Posterior vena cava (tissue), 2 donors: Measurements from ENCODE around the gene ARFRP1. TPM values are rescaled to one million over a fixed set of nuclear protein-coding genes. Genes with fewer than 3 reads are reported as not detected.
A peak's percentile ranks its signal among the peaks of the same experiment; 100 is the strongest.
"Not testable (repeated sequence)": the region's sequence is repeated elsewhere in the genome, so short reads cannot be mapped to it uniquely, and the experiment has no call there.

Experiments used
- DNase-seq: peaks from one replicate; pipeline ENCODE4 v3.0.0-alpha.2; 2020; ENCODE audit warnings: low spot score
- intact Hi-C, 2 donors: fragments of 100-400 bp; cut with DNase I; formaldehyde crosslinking; loops; one replicate each; pipeline versions ENCODE4 v1.14.1 to v1.14.2; 2022 to 2023
- total RNA-seq, 2 donors: library from RNA; stranded (reverse); fragmentation: NEBNext Ultra II Directional; extraction: Animal tissue kit (Norgen Biotek cat#: 25700); gene quantifications; one replicate each; pipeline ENCODE4 v1.2.1, GENCODE V29; 2021
- donor health status: DM: yes; HTN: yes; CAD: no.
- donor health status: DM: yes; HTN: yes; CAD: no.

The ARFRP1 gene
- total RNA-seq, 2 donors from 2014 or later: 35.7 to 38.1 TPM

DNA sequence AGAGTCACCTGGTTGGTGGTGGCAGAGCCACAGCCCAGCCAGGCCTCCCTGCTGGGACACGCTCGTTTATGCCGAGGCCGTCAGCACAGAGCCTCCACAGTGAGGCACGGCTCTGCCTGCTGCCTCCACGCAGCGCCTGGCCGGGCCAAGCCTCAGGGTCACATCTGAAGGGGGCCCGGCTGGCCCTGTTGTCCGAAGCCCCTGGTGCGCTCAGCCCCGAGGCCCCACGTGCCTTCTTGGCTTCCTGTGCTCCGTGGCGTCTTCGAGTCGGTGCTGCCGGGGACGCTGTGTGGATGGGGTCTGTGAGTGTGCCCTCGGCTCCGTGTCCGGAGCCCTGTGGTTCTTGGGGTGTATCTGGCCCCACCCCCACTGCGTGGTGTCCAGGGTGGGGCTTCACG lies 21.7 kb downstream of the ARFRP1 start:
- no peak for DNase-seq
- intact Hi-C loops: no loop called here

DNA sequence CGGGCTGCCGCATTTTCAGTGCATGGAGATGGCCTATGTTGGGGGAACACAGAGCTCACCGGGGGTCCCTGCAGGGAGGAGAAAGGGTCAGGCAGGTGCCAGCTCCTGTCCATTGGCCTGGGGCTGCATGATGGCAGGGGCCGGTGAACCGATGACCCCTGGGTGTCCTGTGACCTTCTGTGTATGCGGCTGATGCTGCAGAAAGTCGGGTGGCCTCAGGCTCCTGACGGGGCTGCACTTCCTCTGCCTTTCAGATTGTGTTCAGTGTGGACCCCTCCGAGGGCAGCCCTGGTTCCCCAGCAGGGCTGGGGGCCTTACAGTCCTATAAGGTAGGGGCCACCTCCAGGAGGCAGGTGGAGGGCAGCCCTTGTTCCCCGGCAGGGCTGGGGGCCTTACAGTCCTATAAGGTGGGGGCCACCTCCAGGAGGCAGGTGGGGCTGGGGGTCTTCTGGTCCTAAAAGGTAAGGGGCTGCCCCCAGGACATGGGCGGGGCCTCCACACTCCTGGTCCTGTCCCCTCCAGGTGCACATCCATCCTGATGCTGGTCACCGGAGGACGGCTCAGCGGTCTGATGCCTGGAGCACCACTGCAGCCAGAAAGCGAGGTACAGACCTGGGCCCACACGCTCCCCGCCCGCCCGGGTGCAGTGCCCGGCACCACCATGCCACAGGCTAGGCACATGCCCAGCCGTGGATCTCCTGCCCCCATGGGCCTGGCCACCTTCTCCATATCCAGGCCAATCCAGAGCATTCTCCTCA lies 22.3 kb downstream of the ARFRP1 start:
- no peak for DNase-seq
- intact Hi-C loops: loop anchor here in 1 of 2 donors (1.0 kb wide), 1 partner anchor 49 kb away; no protein-coding TSS in a partner anchor

DNA sequence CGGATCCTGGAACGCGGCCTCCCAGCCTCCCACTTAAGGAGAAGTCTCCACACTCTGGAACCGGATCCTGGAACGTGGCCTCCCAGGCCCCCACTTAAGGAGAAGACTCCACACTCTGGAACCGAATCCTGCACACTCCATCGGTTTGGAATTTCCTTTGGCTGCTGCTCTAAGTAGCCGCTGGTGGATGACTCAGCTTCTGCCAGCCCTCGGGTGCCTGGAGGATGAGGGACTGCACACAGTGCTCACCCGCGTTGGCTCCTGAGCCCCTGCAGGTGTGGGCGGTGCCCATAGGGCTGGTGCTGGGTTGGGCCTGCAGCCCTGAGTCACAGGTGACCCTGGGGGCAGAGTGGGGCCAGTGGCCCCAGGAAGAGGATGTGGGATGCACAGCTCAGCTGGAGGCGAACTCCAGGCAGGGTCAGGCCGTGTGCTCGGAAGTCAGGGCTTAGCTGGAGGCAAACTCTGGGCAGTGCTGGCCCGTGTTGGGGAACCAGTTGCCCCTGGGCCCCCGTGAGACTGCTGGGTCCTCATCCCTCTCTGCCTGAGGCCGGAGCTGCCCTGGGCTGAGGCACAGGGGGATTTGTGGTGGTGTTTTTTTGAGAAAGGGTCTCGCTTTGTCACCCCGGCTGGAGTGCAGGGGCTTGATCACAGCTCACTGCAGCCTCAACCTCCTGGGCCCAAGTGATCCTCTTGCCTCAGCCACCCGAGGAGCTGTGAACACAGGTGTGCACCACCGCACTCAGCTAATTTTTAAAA lies 25.2 kb downstream of the ARFRP1 start:
- intact Hi-C loops: no loop called here
- DNase-seq: peak; percentile 94

DNA sequence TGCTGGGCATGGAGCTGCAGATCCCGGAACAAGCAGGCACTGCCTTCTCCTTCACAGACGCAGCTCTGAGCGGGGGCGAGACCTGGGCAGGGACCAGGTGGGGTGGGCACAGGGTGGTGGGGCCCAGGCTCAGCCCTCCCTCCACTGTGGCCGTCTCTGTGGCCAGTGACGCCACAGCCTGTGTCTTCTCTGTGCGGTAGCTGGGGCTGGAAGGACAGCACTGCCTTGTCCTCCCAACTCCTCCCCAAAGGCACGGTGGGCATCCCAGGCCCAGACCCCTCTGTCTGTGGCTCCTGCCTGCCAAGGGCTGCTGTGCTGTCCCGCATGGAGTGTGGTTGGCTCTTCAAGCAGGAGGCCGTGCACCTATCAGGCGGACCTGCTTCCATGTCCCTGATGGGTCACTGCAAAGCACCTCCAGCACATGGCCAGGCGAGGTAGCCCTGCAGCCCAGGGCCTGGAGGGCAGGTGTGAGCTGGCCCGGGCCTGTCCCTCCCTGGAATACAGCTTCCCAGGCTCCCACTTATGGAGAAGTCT lies 26.1 kb downstream of the ARFRP1 start:
- intact Hi-C loops: no loop called here

DNA sequence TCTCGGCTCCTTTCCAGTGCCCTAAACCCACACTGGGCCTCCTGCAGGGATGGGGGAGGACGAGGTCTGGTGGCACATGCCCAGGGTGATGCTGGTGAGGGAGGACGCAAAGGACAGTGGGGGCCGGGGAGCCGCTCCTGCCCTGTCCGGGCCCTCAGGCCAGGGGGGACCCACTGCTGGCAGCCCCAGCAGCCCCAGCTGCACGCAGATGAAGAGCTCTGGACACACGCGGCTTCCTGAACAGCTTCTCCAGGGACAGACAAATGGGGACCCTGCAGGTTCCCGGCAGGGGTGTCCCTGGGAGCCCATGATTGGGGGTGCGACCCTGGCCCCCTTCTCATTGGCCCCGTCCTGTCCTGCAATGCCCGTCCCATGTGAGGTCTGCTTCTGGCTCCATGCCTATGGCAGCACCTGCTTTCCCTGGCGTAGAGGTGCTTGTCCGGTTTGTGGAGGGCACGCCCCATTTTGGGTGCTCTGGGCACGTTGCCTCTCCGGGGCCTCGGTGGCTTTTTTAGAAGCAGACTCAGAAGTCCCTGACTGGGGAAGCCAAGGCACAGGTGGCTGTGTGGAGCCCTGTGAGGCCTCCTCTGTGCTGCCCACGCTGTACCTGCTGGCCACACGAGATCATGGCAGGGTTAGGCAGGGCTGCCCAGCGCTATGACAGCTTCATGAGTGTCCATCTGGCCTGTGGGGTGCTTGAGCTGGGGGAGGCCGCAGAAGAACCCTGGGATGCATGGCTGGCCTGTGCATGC lies 26.7 kb downstream of the ARFRP1 start:
- intact Hi-C loops: no loop called here
- DNase-seq: peak; percentile 83

More for the DNA sequence above, 26.1 kb downstream of the ARFRP1 start:
- DNase-seq: no peak

DNA sequence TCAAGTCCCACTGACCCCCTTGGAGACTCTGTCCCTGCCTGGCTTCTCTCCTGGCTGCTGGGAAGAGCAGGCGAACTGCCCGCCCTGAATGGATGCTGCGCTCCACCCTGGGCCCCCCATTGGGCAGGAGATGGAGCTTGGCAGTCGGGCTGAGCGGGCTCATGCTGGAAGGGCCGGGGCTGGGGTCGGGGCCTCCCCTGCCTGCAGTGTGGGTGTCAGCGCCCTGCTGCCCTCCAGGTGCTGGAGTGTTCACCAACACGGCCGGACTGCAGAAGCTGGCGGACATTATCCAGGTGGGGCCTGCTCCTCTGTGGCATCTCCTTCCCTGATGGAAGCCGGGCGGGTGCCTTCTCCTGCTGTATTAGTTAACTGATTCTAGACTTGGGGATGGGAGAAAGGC lies 27.3 kb downstream of the ARFRP1 start:
- no peak for DNase-seq
- intact Hi-C loops: no loop called here

DNA sequence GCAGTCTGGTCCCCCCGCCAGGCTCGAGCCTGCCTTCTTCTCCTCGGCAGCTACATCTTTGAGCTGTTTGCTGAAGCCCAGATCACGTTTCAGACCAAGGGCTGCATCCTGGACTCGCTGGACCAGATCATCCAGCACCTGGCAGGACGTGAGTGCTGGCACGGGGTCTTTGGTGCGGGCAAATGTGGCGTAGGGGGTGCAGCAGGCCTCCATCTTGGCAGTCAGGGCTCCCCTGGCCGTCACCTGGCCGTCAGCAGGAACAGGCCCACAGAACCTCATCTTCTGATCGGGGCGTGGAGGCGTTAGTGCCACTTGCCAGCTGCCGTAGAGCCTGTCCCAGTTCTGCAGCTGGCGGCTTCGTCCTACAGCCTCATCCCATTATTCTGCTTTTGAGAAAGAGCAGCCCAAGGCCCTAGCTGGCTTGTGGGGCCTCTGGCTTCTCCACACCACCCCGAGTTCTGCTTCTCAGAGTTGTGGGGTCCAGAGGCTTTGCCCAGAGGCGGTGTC lies 27.9 kb downstream of the ARFRP1 start:
- DNase-seq: no peak
- intact Hi-C loops: no loop called here

DNA sequence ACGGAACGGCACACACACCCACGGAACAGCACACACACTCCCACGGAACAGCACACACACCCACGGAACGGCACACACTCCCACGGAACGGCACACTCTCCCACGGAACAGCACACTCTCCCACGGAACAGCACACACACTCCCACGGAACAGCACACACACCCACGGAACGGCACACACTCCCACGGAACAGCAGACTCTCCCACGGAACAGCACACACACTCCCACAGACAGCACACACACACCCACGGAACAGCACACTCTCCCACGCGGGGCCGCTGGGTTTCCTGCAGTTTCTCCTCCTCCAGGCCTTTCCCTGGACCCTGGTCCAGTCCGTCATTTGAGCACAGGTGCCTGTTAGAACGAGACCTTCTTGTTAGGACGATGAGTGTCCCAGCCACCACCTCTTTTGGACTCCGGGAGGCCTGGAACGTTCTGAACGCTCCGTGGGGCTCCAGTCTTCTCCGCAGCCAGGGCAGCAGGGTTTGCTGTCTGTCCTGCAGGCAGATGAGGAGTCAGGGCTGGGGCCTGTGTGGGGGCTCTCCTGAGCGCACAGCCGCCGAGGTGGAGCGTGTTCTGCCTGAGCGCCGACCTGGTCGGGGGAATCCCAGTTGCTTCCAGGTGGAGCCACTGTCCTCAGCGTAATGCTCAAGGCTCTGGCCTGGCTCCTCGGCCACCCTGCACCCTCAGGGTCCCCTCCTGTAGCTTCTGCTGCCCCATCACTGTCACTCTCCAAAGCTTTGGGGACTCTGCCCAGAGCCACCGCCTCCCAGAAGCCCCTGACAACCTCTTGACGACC lies 28.9 kb downstream of the ARFRP1 start:
- DNase-seq: no peak
- intact Hi-C loops: loop anchor here in 1 of 2 donors (1.0 kb wide), 1 partner anchor 22 kb away; no protein-coding TSS in a partner anchor

DNA sequence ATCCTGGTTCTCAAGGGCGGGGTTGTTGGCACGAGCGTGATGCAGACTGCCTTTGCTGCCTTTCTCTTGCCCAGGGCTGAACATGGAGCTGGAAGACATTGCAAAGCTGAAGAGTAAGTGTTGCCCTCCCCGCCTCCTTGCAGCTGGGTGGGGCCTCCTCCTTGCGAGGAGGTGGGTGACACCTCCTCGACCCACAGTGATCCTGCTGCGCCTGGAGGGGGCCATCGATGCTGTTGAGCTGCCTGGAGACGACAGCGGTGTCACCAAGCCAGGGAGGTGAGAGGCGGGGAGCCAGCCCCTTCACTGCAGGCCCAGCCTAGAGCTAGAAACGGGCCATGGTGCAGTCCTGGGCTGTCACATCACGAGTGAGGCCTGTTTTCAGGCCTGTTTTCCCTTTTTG lies 29.7 kb downstream of the ARFRP1 start:
- no peak for DNase-seq
- intact Hi-C loops: loop anchor here in 1 of 2 donors (1.0 kb wide), 1 partner anchor 21 kb away; no protein-coding TSS in a partner anchor

DNA sequence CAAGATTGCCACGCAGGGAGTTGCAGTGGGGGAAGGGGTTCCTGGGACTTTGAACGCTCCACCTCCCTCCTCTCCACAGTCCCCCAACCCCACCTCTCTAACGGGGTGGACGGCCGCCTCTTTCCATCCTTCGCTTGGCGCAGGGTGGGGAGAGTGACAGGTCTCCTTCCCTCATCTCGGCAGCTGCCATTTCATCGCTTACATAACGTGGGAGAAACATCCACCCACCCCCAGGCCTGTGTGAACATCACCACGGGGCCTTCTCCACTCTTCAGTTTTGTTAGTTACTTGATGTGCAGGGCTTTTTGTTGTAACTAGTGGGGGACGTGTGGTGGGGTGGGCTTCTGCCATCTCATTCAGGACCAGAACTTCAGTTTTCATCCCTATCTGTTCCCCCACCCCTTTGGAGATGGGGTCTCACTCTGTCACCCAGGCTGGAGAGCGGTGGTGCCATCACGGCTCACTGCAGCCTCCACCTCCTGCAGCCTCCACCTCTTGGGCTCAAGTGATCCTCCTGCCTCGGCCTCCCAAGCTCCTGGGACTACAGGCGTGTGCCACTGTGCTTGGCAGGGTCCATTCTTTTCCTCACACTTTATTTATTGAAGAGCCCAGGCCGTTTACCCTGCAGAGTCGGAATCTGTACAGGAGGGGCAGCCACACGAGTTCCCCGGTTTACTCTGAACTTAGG lies 32.0 kb downstream of the ARFRP1 start:
- intact Hi-C loops: no loop called here
- no peak for DNase-seq

DNA sequence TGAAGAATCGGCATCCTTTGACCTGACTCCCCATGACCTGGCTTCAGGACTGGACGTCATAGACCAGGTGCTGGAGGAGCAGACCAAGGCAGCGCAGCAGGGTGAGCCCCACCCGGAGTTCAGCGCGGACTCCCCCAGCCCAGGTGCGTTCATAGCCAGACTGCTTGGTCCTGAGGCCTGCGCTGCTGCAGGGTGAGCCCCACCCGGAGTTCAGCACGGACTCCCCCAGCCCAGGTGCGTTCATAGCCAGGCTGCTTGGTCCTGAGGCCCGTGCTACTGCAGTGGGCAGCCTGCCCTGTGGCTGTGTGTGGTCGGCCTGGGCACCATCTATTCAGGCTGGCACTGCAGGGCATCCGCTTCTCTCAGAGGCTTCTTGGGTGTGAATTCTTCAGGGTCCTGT lies 33.8 kb downstream of the ARFRP1 start:
- intact Hi-C loops: no loop called here
- DNase-seq: no peak

DNA sequence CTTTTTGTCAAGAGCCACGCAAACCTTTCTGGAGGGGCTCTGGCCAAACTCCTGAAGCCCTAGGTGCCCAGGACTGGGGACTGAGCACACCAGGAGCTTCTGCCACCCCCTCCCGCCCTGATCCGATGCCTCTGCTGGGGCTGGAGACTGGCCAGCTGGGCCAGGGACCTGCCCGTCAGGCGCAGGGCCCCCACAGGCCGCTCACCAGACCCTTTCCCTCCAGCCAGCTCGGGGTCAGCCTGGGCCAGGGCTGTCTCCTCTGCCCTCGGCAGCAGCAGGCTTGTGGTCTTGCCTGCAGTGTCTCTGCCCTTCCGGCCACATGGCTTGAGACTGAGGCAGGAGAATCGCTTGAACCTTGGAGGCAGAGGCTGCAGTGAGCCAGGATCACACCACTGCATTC lies 35.1 kb downstream of the ARFRP1 start:
- intact Hi-C loops: no loop called here
- DNase-seq: no peak

DNA sequence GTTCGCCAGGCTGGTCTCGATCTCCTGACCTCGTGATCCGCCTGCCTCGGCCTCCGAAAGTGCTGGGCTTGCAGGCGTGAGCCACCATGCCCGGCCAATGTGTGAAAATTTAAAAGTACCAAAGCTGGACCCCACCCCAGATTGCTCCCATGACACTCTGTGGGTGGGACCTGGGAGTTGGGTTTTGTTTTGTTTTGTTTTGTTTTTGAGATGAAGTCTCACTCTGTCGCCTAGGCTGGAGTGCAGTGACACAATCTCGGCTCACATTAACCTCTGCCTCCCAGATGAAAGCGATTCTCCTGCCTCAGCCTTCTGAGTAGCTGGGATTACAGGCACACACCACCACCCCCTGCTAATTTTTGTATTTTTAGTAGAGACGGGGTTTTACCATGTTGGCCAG lies 36.1 kb downstream of the ARFRP1 start:
- DNase-seq, intact Hi-C loops: not testable (repeated sequence)

DNA sequence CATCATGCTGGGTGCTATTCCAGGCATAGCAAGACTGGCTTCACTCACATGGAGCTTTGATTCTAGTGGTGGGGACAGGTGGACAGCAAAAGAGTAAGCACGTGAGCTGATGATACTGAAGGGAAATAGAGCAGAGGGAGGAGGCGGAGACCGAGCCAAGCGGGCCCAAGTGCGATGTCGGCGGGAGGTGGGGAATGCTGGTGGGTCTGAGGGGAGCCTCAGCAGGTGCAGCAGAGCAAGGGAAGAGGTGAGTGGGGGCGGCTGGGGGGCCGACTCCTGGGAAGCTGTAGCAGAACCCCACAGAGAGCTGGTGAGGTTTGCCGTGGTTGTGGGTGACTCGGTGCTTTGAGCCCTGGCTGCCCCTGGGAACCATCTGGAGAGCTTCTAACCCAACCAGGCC lies 39.4 kb downstream of the ARFRP1 start:
- intact Hi-C loops: no loop called here
- no peak for DNase-seq

DNA sequence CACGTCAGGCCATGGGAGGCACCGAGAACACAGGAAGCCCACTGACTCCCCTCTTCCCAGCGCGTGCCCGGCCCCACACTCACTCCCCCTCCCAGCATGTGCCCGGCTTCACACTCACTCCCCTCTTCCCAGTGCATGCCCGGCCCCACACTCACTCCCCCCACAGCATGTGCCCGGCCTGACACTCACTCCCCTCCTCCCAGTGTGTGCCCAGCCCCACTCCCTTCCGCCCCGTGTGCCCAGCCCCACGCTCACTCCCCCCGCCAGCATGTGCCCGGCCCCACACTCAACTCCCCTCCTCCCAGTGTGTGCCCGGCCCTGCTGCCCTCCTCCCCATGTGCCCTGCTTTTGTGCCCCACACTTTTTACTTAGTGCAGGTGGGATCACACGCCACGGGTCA lies 39.9 kb downstream of the ARFRP1 start:
- intact Hi-C loops: no loop called here
- DNase-seq: no peak

DNA sequence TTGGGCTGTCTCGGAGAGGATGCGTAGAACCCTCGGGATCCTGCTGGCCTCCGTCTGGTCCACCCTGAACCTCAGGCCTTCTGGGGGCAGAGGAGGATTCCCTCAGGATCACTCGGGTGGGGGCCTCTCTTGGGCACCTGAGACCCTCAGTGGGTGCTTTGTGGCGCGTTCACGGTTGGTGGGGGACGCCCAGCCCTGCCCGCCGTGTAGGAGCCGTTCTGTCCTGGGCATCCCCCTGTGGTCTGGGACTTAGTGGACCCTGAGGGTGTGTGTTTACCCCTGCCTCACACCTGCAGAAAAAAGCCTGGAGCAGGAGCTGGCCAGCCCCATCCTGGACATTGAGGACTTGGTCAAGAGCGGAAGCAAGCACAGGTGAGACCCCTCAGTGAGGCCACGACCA lies 42.1 kb downstream of the ARFRP1 start:
- DNase-seq: no peak
- intact Hi-C loops: no loop called here

DNA sequence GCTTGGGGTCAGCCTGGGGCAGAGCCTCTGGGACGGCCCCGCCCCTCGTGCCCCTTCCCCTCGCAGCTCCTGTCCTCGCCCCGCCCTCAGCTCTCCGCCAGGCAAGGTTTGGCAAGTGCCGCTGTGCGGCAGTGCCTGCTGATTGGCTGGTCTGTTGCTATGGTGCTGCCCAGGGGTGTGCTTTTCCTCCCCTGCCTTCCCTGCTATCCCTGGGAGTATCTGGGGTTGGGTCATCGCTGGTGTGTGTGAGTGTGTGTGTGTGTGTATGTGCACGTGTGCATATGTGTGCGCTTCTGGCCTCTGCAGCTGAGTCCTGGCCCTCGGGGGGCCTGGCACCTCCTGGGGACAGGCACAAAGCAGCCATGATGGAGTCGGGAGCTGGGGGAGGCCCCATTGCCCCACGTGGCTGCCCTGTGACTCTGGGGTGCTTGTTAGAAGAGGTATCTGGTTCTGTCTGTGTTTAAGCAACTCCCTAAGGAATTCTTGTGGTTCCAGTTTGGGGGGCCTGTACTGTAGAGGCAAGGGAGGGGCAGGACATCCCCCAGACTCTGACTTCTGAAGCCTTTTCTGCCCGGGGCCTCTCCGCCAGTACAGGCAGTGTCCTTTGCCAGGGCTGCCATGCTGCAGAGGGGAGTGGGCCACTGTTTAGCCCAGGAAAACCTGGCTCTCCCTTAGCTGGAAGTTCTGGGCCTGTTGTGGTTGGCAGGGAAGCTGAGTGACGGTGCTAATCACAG lies 42.7 kb downstream of the ARFRP1 start:
- DNase-seq: no peak
- intact Hi-C loops: no loop called here
